HG03095 (cell line): ENCODE measurements around the gene WASF2.
"Not testable (repeated sequence)": the region's sequence is repeated elsewhere in the genome, so short reads cannot be mapped to it uniquely, and the experiment has no call there.

ENCODE experiments used
- ATAC-seq: cut with Tn5 transposase; IDR thresholded peaks from one replicate; pipeline ENCODE4 v1.9.1; 2021; ENCODE audit warnings: moderate library complexity; ENCODE audit not compliant: unreplicated experiment

WASF2 gene

DNA sequence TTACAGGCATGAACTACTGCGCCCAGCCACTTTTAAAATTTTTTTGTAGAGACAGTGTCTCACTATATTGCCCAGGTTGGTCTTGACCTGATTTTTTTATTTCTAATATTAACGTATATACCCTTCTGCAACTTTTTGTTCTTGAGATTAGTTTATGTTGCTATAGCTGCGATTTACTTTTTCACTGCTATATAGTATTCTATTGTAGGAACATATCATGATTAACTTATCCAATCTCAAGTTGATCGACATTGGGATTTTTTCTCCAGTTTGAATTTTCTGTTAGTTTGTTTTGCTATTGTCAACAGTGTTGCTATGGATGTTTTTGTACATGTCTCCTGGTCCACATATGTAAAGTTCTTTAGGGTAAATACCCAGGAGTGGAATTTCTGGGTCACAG is 35.4 kb downstream of the WASF2 start:
- no peak for ATAC-seq

DNA sequence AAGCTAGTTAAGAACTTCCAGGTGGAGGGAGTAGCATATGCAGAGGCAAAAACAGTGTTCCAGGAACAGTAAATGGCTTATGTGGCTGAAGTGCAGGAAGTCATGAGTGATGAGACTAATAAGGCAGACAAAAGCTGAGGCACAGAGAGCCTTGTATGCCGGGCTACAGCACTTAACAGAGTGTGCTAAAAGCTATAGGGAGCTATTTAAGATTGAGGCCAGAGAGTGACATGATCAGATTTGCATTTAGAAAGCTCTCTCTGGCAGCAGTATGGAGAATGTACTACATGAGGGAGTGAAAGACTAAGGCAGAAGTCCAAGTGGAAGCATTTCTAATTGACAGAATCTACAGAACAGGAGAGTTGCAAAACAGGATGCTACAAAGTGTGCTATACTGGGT is 38.6 kb downstream of the WASF2 start:
- ATAC-seq, result no peak

DNA sequence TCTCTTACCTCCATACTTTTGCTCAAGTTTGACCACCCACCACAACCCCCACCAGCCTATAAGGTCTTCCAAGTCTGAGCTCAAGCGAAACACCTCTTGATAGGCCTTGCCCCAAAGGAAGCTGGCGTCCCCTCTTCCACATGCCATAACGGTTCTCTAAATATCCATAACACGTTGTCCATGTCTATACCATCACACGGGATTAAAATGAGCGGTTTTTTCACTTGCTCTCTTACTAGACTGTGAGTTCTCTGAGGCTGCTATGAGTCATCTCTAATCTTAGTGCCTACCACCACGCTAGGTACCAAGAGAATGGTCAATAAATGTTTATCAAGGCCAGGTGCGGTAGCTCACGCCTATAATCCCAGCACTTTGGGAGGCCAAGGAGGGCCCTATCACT is 41.0 kb downstream of the WASF2 start:
- ATAC-seq, result no peak

DNA sequence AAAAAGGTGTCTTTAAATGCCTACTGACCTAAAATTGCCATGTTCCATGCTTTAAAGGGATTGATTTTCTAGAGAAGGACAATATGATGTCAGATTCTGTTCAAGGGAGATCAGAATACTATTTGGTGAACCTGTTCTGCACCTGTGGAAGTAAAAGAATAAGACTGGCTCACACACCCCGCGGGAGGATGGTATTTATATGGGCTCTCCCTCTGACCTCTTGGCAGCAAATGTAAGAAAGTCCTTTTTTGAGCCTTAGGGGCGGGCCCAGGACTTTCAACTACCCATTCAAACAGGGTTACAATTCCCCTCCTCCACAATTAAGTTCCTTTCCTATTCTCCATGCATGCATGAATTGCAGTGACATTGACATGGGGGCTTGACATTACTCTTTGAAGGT is 42.1 kb downstream of the WASF2 start:
- ATAC-seq, result no peak

DNA sequence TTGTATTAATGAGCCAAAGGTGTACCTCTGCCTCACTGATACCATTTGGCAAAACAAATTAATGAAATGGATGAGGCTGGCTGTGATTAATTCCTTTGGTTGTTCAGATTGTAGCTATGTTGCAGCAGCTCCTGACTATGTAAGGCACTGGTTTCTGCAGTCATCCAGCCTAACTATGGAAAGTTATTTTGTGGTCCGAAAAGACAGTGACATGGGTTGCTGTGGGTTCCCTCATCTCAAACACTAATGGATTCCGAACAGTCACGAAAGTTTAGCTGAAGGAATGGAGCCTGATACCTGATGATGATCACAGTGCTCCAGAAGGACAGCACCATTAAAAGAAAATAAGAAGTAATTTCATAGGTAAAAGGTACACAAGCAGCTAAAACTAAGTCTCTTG is 42.6 kb downstream of the WASF2 start:
- ATAC-seq, result no peak

DNA sequence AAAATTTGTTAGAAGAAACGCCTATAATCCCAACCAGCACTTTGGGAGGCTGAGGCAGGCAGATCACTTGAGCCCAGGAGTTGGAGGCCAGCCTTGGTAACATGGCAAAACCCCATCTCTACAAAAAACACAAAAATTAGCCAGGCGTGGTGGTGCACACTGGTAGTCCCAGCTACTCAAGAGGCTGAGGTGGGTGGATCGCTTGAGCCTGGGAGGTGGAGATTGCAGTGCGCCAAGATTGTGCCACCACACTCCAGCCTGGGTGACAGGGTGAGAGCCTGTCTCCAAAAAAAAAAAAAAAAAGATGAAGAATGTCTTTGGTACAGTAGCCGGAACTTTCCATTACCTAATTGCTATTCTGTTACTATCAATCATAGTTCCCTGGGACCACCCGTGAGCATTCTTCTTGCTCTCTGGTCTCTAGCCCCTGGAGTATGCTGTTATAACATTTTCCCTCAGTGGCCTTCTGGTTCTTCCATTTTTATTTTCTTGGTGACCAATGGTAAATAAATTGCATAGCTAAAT is 43.4 kb downstream of the WASF2 start:
- no peak for ATAC-seq

DNA sequence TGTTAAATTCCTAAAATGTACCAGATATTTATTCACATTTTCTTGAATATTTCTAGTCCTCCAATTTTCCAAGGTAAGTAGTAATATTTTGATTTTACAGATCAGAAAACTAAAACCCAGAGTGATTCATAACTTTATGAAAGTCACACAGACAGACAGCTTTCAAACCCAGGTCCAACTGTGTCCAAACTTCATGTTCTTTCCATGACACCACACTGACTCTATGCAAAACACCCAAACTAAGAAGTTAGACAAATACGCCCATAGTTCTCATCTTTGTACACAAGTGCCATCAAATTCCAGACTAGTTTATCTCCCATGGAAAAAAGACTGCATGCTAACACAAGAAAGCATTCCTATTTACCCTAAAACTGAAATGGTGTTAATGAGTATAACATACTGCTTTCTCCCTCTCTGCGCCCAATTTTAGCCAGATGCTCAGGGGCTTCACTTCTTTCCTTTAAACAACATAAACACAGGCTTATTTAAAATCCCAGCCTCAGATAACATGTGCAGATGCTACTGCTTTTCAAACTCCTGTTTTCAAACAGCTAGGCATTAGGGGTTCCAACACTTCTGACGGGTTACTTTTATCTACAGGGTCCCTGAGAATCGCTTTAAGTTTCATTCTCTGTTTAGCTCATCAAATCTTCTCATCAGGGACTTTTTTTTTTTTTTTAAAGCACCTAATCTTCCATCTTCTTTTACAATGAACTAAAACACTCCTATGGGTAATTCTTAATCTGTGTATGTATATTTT is 44.6 kb downstream of the WASF2 start:
- peak; percentile 46 for ATAC-seq

DNA sequence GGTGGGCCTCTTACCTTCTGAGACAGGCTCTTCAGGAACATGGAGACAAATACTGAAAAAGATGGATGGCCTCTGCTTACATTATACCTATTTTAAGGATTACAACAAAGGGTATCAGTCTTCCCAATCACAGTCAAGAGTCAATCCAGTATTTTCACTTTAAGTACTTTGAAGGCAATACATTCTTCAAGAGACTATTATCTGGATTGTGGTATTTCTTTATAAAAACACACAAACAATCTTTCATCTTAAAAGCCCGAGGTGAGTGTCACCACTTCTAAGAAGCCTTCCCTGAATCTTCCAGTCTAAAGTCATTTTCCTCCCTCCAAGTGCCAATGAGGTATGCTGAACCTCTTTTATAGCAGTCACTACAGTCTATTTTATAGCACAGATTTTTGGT is 45.3 kb downstream of the WASF2 start:
- no peak for ATAC-seq

DNA sequence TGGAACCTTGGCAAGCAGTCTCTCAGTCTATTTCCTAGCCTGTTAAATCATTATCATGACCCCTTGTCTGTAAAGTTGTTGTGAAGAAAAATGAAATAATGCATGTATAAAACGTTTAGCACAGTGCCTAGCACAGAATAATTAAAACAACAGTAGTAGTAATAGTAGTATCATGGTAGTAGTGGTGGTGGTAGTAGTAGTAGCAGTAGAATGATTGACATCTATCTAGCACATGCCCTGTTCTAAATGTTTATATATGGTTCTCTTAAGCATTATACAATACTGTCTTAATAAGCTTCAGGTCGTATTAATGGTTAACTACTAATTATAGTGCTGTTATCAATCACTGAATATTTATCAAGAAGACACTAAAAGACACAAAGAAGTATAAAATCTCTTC is 50.8 kb downstream of the WASF2 start:
- ATAC-seq, result no peak

DNA sequence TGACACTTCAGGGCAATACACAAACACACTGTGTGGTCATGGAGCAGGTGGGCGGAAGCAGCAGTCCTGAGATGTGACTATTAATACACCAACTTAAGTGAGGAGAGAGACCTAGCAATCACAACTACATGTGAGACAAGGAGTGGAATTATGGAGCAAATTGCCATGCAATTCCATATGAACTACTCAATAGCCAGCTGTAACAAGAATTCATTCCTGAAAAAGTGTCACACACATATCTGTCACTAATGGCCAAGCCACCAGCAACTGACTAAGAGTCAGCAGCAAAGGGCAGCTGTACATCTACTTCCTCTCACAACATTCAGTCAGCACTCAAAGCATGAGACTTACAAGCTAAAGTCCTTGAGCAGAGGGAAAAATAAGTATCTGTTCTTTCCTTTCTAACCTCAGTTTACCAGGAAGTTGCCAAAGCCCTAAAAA is 51.3 kb downstream of the WASF2 start:
- ATAC-seq, result no peak

DNA sequence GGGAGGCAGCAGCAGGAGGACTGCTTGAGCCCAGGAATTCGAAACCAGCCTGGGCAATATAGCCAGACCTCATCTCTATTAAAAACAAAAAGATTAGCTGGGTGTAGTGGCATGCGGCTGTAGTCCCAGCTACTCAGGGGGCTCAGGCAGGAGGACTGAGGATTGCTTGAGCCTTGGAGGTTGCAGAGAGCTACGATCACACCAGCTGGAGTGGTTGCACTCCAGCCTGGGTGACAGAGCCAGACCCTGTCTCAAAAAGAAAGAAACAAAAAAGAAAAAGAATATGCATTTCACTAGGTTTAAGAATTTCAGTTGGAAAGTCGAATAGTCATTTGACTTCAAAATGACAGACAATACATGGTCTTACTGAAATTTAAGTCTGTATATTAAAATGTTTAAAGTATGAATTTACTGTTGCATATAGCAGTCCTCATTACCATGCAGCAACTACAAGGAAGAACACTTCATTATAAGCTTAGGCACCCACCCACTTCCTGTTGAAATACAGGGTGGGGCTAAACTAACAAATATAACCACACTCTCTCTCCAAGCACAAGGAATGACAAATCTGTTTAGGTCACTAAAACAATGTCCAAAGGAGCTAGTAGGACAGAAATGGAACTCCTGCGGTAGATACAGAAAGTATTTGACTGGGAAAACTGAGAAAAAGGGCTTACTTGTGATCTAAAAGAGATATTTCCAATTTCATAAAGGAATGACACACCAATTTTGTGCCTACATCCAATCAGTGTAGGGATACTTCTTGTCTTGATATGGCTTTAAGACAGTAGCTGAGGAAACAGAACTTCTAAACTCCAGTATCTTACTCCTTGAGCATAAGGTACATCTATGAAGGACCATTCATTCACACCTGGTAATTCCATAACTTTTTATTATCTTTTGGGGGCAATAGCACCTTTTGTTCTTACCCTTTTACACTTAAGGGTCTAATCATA is 53.5 kb downstream of the WASF2 start:
- no peak for ATAC-seq

DNA sequence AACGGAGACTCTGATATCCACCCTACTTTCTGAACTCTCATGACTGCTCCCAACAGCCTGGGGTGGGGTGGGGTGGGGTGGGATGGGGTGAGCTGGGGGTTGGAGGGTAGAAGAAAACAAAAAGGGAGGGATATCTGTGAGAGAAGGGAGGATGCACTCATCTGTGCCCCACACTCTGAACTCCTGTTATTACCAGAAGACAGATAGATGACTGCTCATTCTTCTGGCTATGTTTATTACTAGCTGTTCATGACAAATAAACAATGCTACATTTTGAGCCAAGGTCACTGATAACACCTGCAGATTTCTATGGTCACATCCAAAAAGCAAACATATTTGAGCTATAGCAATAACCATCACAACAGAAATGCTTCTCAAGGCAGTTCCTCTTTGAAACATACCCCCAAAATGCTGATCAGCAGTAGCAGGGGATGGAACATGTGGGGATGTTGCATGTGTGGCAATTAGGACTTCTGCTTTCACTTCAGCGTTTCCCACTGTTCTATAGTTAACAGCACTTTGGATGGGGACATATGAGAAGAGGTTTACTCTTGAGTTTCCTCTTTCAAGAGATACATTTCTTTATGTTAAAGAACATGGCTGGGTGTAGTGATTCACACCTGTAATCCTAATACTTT is 54.3 kb downstream of the WASF2 start:
- no peak for ATAC-seq

DNA sequence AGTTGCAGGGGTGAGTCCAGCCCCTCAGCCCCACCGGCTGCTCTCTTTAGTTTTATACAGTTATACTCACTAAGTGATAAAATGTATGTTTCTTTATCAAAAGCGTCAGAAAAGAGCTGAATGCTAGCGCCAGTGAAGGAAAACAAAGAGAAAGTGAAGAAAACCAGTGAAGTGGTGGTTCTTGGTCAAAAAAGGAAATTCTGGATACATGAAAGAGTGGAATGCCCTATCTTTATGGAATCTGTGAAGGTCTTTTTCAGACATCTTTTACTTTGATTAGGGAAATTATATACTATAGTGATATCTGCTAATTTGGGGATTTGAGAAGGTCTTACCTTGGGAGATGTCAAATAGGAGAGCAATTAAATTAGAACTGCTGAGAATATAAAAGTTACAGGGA is 56.3 kb downstream of the WASF2 start:
- ATAC-seq, result no peak

DNA sequence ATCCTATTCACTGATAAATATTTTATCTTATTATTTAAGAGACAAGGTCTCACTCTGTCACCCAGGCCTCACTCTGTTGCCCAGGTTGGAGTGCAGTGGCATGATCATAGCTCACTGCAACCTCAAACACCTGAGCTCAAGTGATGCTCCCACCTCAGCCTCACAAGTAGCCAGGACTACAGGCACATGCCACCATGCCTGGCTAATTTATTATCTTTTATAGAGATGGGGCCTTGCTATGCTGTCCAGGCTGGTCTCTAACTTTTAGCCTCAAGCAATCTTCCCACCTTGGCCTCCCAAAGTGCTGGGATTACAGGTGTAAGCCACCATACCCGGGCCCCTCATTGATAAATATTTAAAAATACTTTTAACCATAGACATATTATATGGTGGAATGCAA is 57.2 kb downstream of the WASF2 start:
- ATAC-seq, result not testable (repeated sequence)

DNA sequence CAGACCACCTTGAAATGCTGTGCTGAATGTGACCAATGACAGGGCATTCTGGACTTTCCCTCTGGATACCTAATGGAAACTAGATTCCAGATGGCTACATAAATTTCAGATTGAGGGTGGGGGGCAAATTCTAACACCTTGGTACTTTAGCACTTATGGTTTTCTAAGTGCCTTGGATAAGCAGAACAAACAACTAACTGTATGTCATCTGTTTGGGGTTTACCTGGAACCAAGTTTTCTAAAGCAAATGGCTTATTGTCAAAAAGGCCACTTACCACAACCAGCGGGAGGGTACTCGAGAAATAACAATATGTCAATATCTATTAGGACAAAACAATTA is 58.4 kb downstream of the WASF2 start:
- no peak for ATAC-seq

DNA sequence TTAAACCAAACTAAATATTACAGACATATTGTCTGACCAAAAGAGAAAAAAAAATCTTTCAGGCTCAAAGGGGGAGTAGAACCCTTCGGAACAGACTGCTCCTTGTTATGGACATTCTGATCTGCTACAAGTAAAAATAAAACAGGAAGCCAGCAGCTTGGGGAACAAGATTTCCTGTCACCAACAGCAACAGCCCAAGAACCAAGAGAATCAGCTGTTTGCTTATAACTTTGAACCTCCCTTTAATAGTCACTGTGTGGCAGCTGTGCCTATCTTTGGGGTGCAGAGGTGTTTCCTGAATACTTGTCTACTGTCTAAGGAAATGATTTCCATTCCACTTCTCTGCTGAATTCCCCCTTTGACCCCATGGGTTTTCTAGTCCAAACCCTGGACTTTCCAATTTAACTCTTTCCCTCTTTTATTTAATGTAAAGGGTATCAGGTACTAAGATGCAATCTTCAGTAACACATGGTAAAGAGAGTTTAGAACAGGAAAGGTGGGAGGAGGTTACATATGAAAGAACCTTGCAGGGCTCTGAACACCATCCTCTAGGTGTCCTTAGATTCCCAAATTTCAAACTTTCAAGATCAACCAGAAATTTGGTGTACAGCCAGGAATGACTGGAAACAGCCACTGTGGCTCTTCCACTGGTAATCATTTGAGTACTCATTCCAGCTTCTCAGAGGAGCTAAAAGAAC is 58.9 kb downstream of the WASF2 start:
- no peak for ATAC-seq

DNA sequence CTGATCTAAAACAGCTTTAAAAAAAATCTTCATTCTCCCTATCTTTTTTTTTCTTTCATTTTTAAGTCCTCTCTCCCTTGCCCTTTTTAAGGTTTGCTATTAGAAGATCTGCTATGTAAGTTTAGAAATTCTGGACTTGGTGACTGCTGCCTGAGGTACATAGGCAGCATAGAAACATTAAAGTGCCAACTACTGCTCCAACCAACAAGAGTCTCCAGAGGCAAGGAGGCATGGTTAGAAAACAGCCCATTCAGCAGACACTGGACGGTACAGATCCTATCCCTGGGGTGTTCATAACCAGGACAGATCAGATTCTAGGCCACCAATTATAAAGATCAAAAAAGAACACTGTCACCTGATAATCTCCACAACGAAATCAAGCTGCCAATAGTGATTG is 60.9 kb downstream of the WASF2 start:
- ATAC-seq, result no peak

DNA sequence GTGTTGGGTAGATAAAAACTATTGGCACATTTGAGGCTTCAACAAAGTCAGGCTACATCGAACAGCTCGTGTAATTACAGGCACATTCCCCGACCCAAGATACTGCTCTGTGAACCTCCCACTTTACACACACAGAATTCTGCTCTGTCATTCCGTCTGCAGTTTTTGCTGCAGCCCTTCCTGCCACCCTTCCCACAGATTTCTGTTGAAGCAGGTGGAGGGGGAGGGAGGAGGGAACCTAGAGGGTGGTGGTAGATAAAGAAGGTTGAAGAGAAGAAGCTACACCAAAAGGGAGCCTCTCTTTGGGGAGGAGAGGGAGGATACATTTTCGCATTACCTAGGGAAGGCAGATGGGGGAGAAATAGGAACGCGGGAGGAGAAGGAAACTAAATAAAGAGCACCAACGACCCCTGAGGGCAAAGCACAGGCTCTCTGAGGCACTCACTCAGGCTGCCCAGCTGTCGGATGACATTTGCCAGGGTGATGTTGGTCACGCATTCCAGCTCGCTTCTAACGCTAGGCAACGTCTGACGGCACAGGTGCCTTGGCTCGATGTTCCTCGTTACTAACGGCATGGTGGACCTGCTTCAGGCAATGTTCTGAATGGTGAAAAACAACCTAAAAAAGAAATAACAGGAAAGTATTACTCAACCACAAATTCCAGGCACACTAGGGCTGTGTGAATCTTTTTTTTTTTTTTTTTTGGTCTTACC is 61.5 kb downstream of the WASF2 start:
- no peak for ATAC-seq

DNA sequence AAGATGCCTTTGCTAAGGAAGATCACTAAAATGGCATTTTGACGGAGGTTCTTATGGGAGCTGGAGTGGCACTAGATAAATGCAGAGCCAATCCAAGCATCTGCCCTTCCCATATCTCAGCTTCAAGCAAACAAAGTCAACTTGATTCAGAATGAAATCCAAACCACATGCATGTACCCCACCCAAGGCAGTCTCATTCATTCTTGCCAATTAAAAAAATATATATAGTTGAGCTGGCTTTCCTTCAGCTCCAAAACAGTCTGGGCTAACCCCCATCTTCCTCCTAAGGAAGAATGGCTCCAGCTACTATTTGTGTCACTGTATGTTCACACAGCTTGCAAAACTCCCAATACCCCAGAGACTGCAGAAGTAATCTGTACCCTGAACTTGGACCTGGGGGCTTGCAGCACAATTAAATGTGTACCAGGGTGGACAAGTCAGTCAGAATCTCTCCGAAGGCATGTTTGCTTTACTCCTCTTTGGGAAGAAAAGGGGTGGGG is 62.1 kb downstream of the WASF2 start:
- ATAC-seq, result no peak

DNA sequence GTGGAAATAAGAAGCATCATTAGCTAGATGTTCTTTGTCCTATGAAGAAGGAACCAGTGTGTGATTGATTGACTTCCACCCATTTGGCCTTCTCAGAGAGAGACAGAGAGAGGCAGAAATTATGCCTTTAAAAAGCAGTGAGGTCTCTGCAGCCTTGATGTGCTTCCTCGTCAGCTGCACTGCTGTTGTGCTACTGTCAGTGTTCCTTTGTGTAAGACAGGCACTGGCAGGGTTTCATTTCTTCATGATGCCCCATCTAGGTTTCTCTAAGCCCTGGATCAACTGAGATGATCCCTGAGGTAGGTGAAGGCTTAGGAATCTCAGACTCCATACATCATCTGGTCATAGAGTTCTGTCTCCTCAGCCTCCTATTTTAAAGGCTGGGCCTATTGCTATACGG is 62.6 kb downstream of the WASF2 start:
- no peak for ATAC-seq
